MCF 10A (cell line): ENCODE measurements around the gene RHOJ. TPM values are rescaled to one million over a fixed set of nuclear protein-coding genes. Genes with fewer than 3 reads are reported as not detected.

Experiments used
- BruUV-seq: library from RNA; stranded (reverse); fragments of 400-500 nt; replicated peaks from 2 replicates; lab custom pipeline; 2021; lab: Mats Ljungman, UMichigan
- CTCF ChIA-PET: fragments of 300-600 bp; sonication (Branson Sonifier 250); formaldehyde crosslinking; extraction: SDS; loops from one replicate; lab custom pipeline; 2021; ENCODE audit warnings: antibody characterized with exemption, inconsistent platforms; lab: Yijun Ruan, JAX
- POLR2A ChIA-PET: fragments of 300-600, 350-650 bp; sonication (Branson Sonifier 250); formaldehyde crosslinking; extraction: SDS; loops from one replicate; lab custom pipeline; 2020; ENCODE audit warnings: antibody characterized with exemption, inconsistent platforms; lab: Yijun Ruan, JAX
- DNase-seq: peaks from one replicate; pipeline ENCODE4 v3.0.0-alpha.2; 2018; ENCODE audit not compliant: unreplicated experiment
- H3K27ac Mint-ChIP-seq: one replicate; pipeline ENCODE4 v1.8.0; 2022; ENCODE audit warnings: mild to moderate bottlenecking, low read depth, mixed read lengths; ENCODE audit not compliant: unreplicated experiment
- H3K27me3 Mint-ChIP-seq: one replicate; pipeline ENCODE4 v1.8.0; 2022; ENCODE audit warnings: mixed read lengths; ENCODE audit not compliant: insufficient read depth, unreplicated experiment
- H3K36me3 Mint-ChIP-seq: one replicate; pipeline ENCODE4 v1.8.0; 2022; ENCODE audit warnings: mild to moderate bottlenecking, moderate library complexity, mixed read lengths; ENCODE audit not compliant: insufficient read depth, unreplicated experiment
- H3K4me1 Mint-ChIP-seq: one replicate; pipeline ENCODE4 v1.8.0; 2022; ENCODE audit warnings: mixed read lengths; ENCODE audit not compliant: insufficient read depth, unreplicated experiment
- H3K4me3 Mint-ChIP-seq: one replicate; pipeline ENCODE4 v1.8.0; 2022; ENCODE audit warnings: mild to moderate bottlenecking, moderate library complexity, mixed read lengths; ENCODE audit not compliant: unreplicated experiment
- H3K9me3 Mint-ChIP-seq: one replicate; pipeline ENCODE4 v1.8.0; 2022; ENCODE audit warnings: mixed read lengths; ENCODE audit not compliant: unreplicated experiment
- intact Hi-C: fragments of 100-400 bp; cut with micrococcal nuclease; formaldehyde crosslinking; loops from 2 replicates; pipeline ENCODE4 v1.14.1; 2022
- total RNA-seq: library from RNA; stranded (reverse); gene quantifications from 2 replicates; pipeline ENCODE4 v1.2.3, GENCODE V29; 2022
- TF ChIP-seq, protein P1 (sequence below): fragments of 200-600 bp; IDR thresholded peaks from one replicate; pipeline ENCODE4 v1.8.0; 2022; ENCODE audit warnings: antibody characterized with exemption, mild to moderate bottlenecking; ENCODE audit not compliant: unreplicated experiment

Gene RHOJ
- total RNA-seq, 1 experiment from 2014 or later = not detected

GRCh38 chr14:63283884-63284248, 79.6 kb downstream of the RHOJ start:
- CTCF ChIA-PET = interaction anchor here (1.4 kb wide), 1 partner anchor 1121 kb away, joined by 5 read pairs; no protein-coding TSS in a partner anchor

DNA sequence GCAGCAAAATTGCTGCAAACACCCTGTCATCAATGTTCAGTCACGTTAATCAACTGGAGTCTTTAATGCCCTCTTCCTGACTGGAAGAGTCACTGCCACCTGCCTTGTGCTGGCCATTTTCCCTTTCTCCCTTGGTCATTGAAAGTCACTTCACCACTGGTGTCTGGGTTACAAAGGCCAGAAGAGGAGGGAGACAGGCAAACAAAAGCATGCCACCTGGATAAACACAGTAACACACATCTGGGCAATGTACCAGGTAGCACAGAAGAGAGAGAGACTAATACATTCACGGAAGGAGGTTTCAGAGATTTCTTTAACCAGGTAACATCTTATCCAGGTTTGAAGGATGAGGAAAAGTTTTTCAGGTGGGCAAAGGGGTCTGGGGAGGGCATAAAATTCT, 81.8 kb downstream of the RHOJ start:
- no peak overlapping the region for H3K27ac Mint-ChIP-seq
- TF ChIP-seq, protein P1, sequence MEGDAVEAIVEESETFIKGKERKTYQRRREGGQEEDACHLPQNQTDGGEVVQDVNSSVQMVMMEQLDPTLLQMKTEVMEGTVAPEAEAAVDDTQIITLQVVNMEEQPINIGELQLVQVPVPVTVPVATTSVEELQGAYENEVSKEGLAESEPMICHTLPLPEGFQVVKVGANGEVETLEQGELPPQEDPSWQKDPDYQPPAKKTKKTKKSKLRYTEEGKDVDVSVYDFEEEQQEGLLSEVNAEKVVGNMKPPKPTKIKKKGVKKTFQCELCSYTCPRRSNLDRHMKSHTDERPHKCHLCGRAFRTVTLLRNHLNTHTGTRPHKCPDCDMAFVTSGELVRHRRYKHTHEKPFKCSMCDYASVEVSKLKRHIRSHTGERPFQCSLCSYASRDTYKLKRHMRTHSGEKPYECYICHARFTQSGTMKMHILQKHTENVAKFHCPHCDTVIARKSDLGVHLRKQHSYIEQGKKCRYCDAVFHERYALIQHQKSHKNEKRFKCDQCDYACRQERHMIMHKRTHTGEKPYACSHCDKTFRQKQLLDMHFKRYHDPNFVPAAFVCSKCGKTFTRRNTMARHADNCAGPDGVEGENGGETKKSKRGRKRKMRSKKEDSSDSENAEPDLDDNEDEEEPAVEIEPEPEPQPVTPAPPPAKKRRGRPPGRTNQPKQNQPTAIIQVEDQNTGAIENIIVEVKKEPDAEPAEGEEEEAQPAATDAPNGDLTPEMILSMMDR = no peak
- H3K9me3 Mint-ChIP-seq = no peaks in the 10 kb centered on the region
- H3K36me3 Mint-ChIP-seq = no peaks in the 10 kb centered on the region
- H3K4me1 Mint-ChIP-seq = peaks cover 7% of the 10 kb centered on the region
- BruUV-seq = no TSS peak
- intact Hi-C loops = no loop called here
- POLR2A ChIA-PET = no interaction called here
- no peak for DNase-seq
- no peaks in the 10 kb centered on the region for H3K27me3 Mint-ChIP-seq
- H3K4me3 Mint-ChIP-seq = no peak overlapping the region
- CTCF ChIA-PET = no interaction called here

More at GRCh38 chr14:63283884-63284248, 79.6 kb downstream of the RHOJ start:
- H3K9me3 Mint-ChIP-seq = no peaks in the 10 kb centered on the region
- H3K27me3 Mint-ChIP-seq = no peaks in the 10 kb centered on the region
- H3K4me3 Mint-ChIP-seq = no peak overlapping the region
- intact Hi-C loops = no loop called here
- no peak overlapping the region for H3K27ac Mint-ChIP-seq
- DNase-seq = no peak
- POLR2A ChIA-PET = no interaction called here
- H3K4me1 Mint-ChIP-seq = no peaks in the 10 kb centered on the region
- no TSS peak for BruUV-seq
- H3K36me3 Mint-ChIP-seq = no peaks in the 10 kb centered on the region
- TF ChIP-seq, protein P1 = no peak

DNA sequence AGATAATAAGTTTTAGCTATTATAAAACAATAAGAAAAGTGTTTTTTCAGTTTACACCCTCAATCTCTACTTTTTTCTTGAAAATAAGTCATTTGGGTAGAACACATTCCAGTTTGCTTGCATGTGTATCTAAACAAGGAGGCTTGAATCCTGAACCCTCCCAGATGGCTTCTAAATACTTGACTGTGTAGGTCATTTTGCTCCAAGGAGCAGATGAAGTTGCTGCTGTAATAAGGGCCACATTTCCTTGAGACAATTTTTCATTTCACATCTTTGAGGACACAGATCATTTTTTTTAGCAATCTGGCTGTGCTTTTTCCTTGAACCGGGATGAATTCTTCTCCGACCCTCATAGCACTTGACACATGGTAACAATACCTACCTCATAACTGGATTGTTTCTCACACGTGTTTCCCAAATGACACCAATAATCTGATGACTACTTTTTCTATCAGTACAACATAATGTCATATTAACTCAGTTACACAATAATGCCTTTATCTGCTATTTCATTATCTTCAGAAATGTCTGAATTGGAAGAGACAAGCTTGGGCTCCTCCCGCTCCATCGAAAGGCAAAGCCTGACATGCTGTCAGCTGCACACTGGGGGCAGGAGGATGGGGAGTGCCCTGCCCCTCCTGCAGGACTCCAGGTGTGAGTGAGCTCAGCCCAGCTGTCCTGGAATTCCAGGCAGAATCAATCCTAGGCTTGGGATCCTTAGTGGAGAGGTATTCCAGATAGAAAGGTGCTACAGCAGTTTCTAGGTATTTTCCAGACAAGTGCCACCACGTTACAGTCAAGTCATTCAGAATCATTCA, 83.6 kb downstream of the RHOJ start:
- no TSS peak for BruUV-seq
- no peak for DNase-seq
- Mint-ChIP-seq H3K4me3 (no peak overlapping the region), H3K36me3 (no peaks in the 10 kb centered on the region), H3K27ac (no peak overlapping the region), H3K27me3 (no peaks in the 10 kb centered on the region), H3K4me1 (peaks cover 9% of the 10 kb centered on the region), H3K9me3 (no peaks in the 10 kb centered on the region)
- TF ChIP-seq, protein P1 = no peak
- ChIA-PET CTCF (interaction anchor here (0.6 to 1.4 kb wide), 3 partner anchors 11 to 1109 kb away, joined by 3 to 7 read pairs (median 6); no protein-coding TSS in a partner anchor), POLR2A (no interaction called here)
- intact Hi-C loops = no loop called here

- POLR2A ChIA-PET = interaction anchor here (0.6 kb wide), 1 partner anchor 135 kb away, joined by 3 read pairs; no protein-coding TSS in a partner anchor
- H3K27ac Mint-ChIP-seq = no peak overlapping the region
- CTCF ChIA-PET = interaction anchor here (0.6 to 0.9 kb wide), 3 partner anchors 12 to 1110 kb away, joined by 3 to 7 read pairs (median 3); no protein-coding TSS in a partner anchor
- TF ChIP-seq, protein P1 = no peak
- H3K36me3 Mint-ChIP-seq = no peaks in the 10 kb centered on the region
- no peaks in the 10 kb centered on the region for H3K9me3 Mint-ChIP-seq
- BruUV-seq = no TSS peak
- intact Hi-C loops = no loop called here
- DNase-seq = no peak
- H3K4me1 Mint-ChIP-seq = peaks cover 9% of the 10 kb centered on the region
- H3K4me3 Mint-ChIP-seq = no peak overlapping the region
- no peaks in the 10 kb centered on the region for H3K27me3 Mint-ChIP-seq
These were observed 84.6 kb downstream of the RHOJ start for GRCh38 chr14:63288853-63289252.
